HEK293 (cell line): ENCODE data around the gene EEIG2.

Experiments used
- CTCF ChIA-PET: fragments of 350-600 bp; formaldehyde crosslinking; extraction: SDS; loops from one replicate; lab custom pipeline; 2021; ENCODE audit warnings: antibody characterized with exemption; lab: Yijun Ruan, JAX
- POLR2A ChIA-PET: fragments of 300-600 bp; formaldehyde crosslinking; extraction: SDS; loops from one replicate; lab custom pipeline; 2020; ENCODE audit warnings: antibody characterized with exemption, inconsistent platforms; lab: Yijun Ruan, JAX
- H3K27ac ChIP-seq: fragments of 200-500 bp; sonication (Bioruptor generic); 2 replicates; pipeline ENCODE4 v1.5.1; 2014; ENCODE audit warnings: low read depth, low read length, control low read depth, inconsistent platforms; ENCODE audit errors: extremely low read depth
- H3K36me3 ChIP-seq, 2 experiments: fragments of 200-500 bp in 1 of 2; sonication (Bioruptor generic) in 1 of 2; 1 replicate in 1 of 2; 2 replicates in 1 of 2; pipeline ENCODE4 v1.5.1; 2014 to 2017; ENCODE audit warnings: inconsistent platforms in 2 of 2, low read length in 2 of 2; ENCODE audit not compliant: control insufficient read depth in 2 of 2, insufficient read depth in 1 of 2
- H3K4me1 ChIP-seq: fragments of 200-500 bp; sonication (Bioruptor generic); 2 replicates; pipeline ENCODE4 v1.5.1; 2014; ENCODE audit warnings: mild to moderate bottlenecking, low read length, inconsistent platforms; ENCODE audit not compliant: control insufficient read depth, insufficient read depth
- H3K4me3 ChIP-seq: 2 replicates; pipeline ENCODE4 v1.5.1; 2011; ENCODE audit warnings: low read depth, mild to moderate bottlenecking, control low read depth, low read length, moderate library complexity
- H3K9me3 ChIP-seq: fragments of 200-500 bp; sonication (Bioruptor generic); 2 replicates; pipeline ENCODE4 v1.5.1; 2014; ENCODE audit warnings: low read depth, low read length, inconsistent platforms; ENCODE audit not compliant: control insufficient read depth, insufficient read depth
- HOXA7 ChIP-seq: sonication (generic); formaldehyde crosslinking; IDR thresholded peaks from 2 replicates; pipeline ENCODE4 v1.8.1; 2022; ENCODE audit warnings: missing genetic modification reagents, borderline replicate concordance
- OSR2 ChIP-seq: fragments of 450-650 bp; formaldehyde crosslinking; IDR thresholded peaks from 2 replicates; pipeline ENCODE4 v1.5.1; 2016; ENCODE audit warnings: missing biosample characterization, missing genetic modification characterization
- PRDM1 ChIP-seq: fragments of 450-650 bp; formaldehyde crosslinking; IDR thresholded peaks from 2 replicates; pipeline ENCODE4; 2016; ENCODE audit warnings: missing biosample characterization, missing genetic modification characterization
- SCRT2 ChIP-seq: fragments of 450-650 bp; formaldehyde crosslinking; IDR thresholded peaks from 2 replicates; pipeline ENCODE4 v1.5.1; 2016; ENCODE audit warnings: missing biosample characterization, missing genetic modification characterization
- YY1 ChIP-seq: fragments of 450-650 bp; formaldehyde crosslinking; IDR thresholded peaks from 2 replicates; pipeline ENCODE4 v1.5.1; 2018; ENCODE audit warnings: missing biosample characterization, missing genetic modification characterization
- ZBTB6 ChIP-seq: fragments of 450-650 bp; formaldehyde crosslinking; IDR thresholded peaks from 2 replicates; pipeline ENCODE4 v1.5.1; 2017; ENCODE audit warnings: missing biosample characterization, missing genetic modification characterization
- ZFP37 ChIP-seq: fragments of 450-650 bp; formaldehyde crosslinking; IDR thresholded peaks from 2 replicates; pipeline ENCODE4 v1.5.1; 2016; ENCODE audit warnings: missing biosample characterization, missing genetic modification characterization
- ZIC2 ChIP-seq: fragments of 450-650 bp; formaldehyde crosslinking; IDR thresholded peaks from 2 replicates; pipeline ENCODE4 v1.5.1; 2016; ENCODE audit warnings: missing biosample characterization, missing genetic modification characterization
- ZNF146 ChIP-seq: fragments of 450-650 bp; formaldehyde crosslinking; IDR thresholded peaks from 2 replicates; pipeline ENCODE4 v1.5.1; 2016; ENCODE audit warnings: missing biosample characterization, missing genetic modification characterization
- ZNF184 ChIP-seq: fragments of 450-650 bp; IDR thresholded peaks from 2 replicates; pipeline ENCODE4 v1.5.1; 2018; ENCODE audit warnings: missing biosample characterization, mild to moderate bottlenecking, missing genetic modification characterization
- ZNF19 ChIP-seq: fragments of 450-650 bp; formaldehyde crosslinking; IDR thresholded peaks from 2 replicates; pipeline ENCODE4; 2016; ENCODE audit warnings: missing biosample characterization, missing genetic modification characterization, low read depth
- ZNF341 ChIP-seq: fragments of 450-650 bp; formaldehyde crosslinking; IDR thresholded peaks from 2 replicates; pipeline ENCODE4; 2016; ENCODE audit warnings: low read depth, missing biosample characterization, missing genetic modification characterization
- ZNF404 ChIP-seq: fragments of 450-650 bp; formaldehyde crosslinking; IDR thresholded peaks from 2 replicates; pipeline ENCODE4 v1.5.1; 2017; ENCODE audit warnings: missing biosample characterization, missing genetic modification characterization
- ZNF544 ChIP-seq: fragments of 450-650 bp; formaldehyde crosslinking; IDR thresholded peaks from 2 replicates; pipeline ENCODE4 v1.5.0; 2017; ENCODE audit warnings: missing biosample characterization, missing genetic modification characterization
- ZNF549 ChIP-seq: fragments of 450-650 bp; IDR thresholded peaks from 2 replicates; pipeline ENCODE4 v1.5.1; 2018; ENCODE audit warnings: missing biosample characterization, missing genetic modification characterization, mild to moderate bottlenecking, inconsistent platforms, moderate library complexity
- ZNF580 ChIP-seq: fragments of 450-650 bp; formaldehyde crosslinking; IDR thresholded peaks from 2 replicates; pipeline ENCODE4 v1.5.1; 2016; ENCODE audit warnings: missing biosample characterization, missing genetic modification characterization
- ZNF600 ChIP-seq: fragments of 450-650 bp; formaldehyde crosslinking; IDR thresholded peaks from 2 replicates; pipeline ENCODE4 v1.5.1; 2016; ENCODE audit warnings: missing biosample characterization, missing genetic modification characterization
- ZNF610 ChIP-seq: fragments of 450-650 bp; formaldehyde crosslinking; IDR thresholded peaks from 2 replicates; pipeline ENCODE4 v1.5.1; 2016; ENCODE audit warnings: missing biosample characterization, missing genetic modification characterization, borderline replicate concordance
- ZNF626 ChIP-seq: fragments of 450-650 bp; sonication (Bioruptor Pico); formaldehyde crosslinking; IDR thresholded peaks from 2 replicates; pipeline ENCODE4 v1.5.1; 2018; ENCODE audit warnings: missing biosample characterization, missing genetic modification characterization, inconsistent platforms
- ZNF645 ChIP-seq: fragments of 450-650 bp; formaldehyde crosslinking; IDR thresholded peaks from 2 replicates; pipeline ENCODE4; 2016; ENCODE audit warnings: missing biosample characterization, missing genetic modification characterization
- ZNF701 ChIP-seq: fragments of 450-650 bp; formaldehyde crosslinking; IDR thresholded peaks from 2 replicates; pipeline ENCODE4 v1.5.1; 2016; ENCODE audit warnings: missing biosample characterization, missing genetic modification characterization
- ZNF768 ChIP-seq: fragments of 450-650 bp; formaldehyde crosslinking; IDR thresholded peaks from 2 replicates; pipeline ENCODE4 v1.5.1; 2018; ENCODE audit warnings: missing biosample characterization, mild to moderate bottlenecking, missing genetic modification characterization
- ZNF792 ChIP-seq: fragments of 450-650 bp; formaldehyde crosslinking; IDR thresholded peaks from 2 replicates; pipeline ENCODE4 v1.5.1; 2016; ENCODE audit warnings: missing biosample characterization, missing genetic modification characterization
- ZSCAN16 ChIP-seq: fragments of 450-650 bp; formaldehyde crosslinking; IDR thresholded peaks from 2 replicates; pipeline ENCODE4 v1.5.1; 2016; ENCODE audit warnings: missing biosample characterization, missing genetic modification characterization
- TF ChIP-seq, protein P1 (sequence below): fragments of 450-650 bp; formaldehyde crosslinking; IDR thresholded peaks from 2 replicates; pipeline ENCODE4 v1.5.1; 2016; ENCODE audit warnings: missing biosample characterization, missing genetic modification characterization
- TF ChIP-seq, protein P2 (sequence below): fragments of 450-650 bp; formaldehyde crosslinking; IDR thresholded peaks from 2 replicates; pipeline ENCODE4 v1.5.1; 2016; ENCODE audit warnings: missing biosample characterization, missing genetic modification characterization, borderline replicate concordance
- TF ChIP-seq, protein P3 (sequence below): fragments of 450-650 bp; formaldehyde crosslinking; IDR thresholded peaks from 2 replicates; pipeline ENCODE4 v1.5.1; 2017; ENCODE audit warnings: missing biosample characterization, missing genetic modification characterization

EEIG2 gene

DNA sequence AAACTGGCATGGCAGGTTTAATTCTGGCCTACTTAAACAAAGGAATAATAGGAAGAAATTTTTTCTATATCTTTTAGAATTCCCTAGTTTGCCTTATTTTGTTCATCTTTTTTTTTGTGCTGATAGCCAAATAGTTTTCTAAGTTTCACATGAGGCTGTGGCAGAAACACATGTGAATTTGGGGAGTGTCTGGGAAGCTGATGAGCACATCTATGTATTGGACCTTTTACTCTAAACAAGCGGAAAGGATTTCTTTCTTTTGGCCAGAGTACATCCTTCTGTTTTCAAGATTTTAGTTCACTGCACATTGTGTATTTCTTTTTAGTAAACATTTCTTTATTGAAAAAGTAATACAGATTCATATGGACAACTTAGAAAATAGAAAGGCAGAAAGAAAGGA is 5.6 kb downstream of the EEIG2 start:
- POLR2A ChIA-PET: no interaction called here

GRCh38 chr1:108568589-108568988 is 8.7 kb downstream of the EEIG2 start:
- H3K36me3 ChIP-seq: no peaks in the 10 kb centered on the region
- no peak overlapping the region for H3K27ac ChIP-seq
- POLR2A ChIA-PET: no interaction called here
- no peaks in the 10 kb centered on the region for H3K9me3 ChIP-seq
- CTCF ChIA-PET: interaction anchor here (1.3 to 3.1 kb wide), 4 partner anchors 9 to 75 kb away, joined by 3 to 16 read pairs (median 6); partner anchors contain the start of gene EEIG2
- H3K4me1 ChIP-seq: peaks cover 4% of the 10 kb centered on the region; the same call in 1 of the 2 replicates
- H3K4me3 ChIP-seq: no peak overlapping the region
- TF ChIP-seq ZNF544 (tag by site-specific recombination) (no peak), ZNF626 (no peak), ZFP37 (tag by site-specific recombination) (no peak), ZNF580 (tag by site-specific recombination) (no peak), ZNF768 (tag by site-specific recombination) (no peak), YY1 (tag by site-specific recombination) (no peak), ZIC2 (no peak), ZNF600 (tag by site-specific recombination) (no peak), ZNF610 (tag by site-specific recombination) (no peak), HOXA7 (CRISPR knock-in tag) (no peak), ZNF549 (tag by site-specific recombination) (no peak), ZNF19 (tag by site-specific recombination) (no peak)
- TF ChIP-seq, protein P1, sequence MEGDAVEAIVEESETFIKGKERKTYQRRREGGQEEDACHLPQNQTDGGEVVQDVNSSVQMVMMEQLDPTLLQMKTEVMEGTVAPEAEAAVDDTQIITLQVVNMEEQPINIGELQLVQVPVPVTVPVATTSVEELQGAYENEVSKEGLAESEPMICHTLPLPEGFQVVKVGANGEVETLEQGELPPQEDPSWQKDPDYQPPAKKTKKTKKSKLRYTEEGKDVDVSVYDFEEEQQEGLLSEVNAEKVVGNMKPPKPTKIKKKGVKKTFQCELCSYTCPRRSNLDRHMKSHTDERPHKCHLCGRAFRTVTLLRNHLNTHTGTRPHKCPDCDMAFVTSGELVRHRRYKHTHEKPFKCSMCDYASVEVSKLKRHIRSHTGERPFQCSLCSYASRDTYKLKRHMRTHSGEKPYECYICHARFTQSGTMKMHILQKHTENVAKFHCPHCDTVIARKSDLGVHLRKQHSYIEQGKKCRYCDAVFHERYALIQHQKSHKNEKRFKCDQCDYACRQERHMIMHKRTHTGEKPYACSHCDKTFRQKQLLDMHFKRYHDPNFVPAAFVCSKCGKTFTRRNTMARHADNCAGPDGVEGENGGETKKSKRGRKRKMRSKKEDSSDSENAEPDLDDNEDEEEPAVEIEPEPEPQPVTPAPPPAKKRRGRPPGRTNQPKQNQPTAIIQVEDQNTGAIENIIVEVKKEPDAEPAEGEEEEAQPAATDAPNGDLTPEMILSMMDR (tag by site-specific recombination): no peak

More for the DNA sequence above, 5.6 kb downstream of the EEIG2 start:
- CTCF ChIA-PET: no interaction called here
- Histone ChIP-seq H3K36me3 (no peaks in the 10 kb centered on the region), H3K27ac (no peak overlapping the region), H3K4me1 (peaks cover 9% of the 10 kb centered on the region), H3K9me3 (no peaks in the 10 kb centered on the region), H3K4me3 (no peak overlapping the region)
- TF ChIP-seq SCRT2 (tag by site-specific recombination) (no peak), ZNF184 (tag by site-specific recombination) (no peak), ZNF701 (tag by site-specific recombination) (no peak), ZNF645 (tag by site-specific recombination) (no peak), PRDM1 (tag by site-specific recombination) (no peak), ZBTB6 (tag by site-specific recombination) (no peak), ZNF146 (tag by site-specific recombination) (no peak), ZNF792 (no peak), OSR2 (tag by site-specific recombination) (no peak), ZNF404 (tag by site-specific recombination) (no peak), ZNF341 (no peak), ZSCAN16 (tag by site-specific recombination) (no peak)
- TF ChIP-seq, protein P2, sequence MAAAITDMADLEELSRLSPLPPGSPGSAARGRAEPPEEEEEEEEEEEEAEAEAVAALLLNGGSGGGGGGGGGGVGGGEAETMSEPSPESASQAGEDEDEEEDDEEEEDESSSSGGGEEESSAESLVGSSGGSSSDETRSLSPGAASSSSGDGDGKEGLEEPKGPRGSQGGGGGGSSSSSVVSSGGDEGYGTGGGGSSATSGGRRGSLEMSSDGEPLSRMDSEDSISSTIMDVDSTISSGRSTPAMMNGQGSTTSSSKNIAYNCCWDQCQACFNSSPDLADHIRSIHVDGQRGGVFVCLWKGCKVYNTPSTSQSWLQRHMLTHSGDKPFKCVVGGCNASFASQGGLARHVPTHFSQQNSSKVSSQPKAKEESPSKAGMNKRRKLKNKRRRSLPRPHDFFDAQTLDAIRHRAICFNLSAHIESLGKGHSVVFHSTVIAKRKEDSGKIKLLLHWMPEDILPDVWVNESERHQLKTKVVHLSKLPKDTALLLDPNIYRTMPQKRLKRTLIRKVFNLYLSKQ (tag by site-specific recombination): no peak
- TF ChIP-seq, protein P3, sequence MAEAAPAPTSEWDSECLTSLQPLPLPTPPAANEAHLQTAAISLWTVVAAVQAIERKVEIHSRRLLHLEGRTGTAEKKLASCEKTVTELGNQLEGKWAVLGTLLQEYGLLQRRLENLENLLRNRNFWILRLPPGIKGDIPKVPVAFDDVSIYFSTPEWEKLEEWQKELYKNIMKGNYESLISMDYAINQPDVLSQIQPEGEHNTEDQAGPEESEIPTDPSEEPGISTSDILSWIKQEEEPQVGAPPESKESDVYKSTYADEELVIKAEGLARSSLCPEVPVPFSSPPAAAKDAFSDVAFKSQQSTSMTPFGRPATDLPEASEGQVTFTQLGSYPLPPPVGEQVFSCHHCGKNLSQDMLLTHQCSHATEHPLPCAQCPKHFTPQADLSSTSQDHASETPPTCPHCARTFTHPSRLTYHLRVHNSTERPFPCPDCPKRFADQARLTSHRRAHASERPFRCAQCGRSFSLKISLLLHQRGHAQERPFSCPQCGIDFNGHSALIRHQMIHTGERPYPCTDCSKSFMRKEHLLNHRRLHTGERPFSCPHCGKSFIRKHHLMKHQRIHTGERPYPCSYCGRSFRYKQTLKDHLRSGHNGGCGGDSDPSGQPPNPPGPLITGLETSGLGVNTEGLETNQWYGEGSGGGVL (tag by site-specific recombination): no peak
